ENCODE data around the gene PRTFDC1.
A peak's percentile ranks its signal among the peaks of the same experiment; 100 is the strongest.
"Not testable (repeated sequence)": the region's sequence is repeated elsewhere in the genome, so short reads cannot be mapped to it uniquely, and the experiment has no call there.

PRTFDC1 gene

GRCh38 chr10:24840784-24841183, 111.6 kb downstream of the PRTFDC1 start:
- DNase-seq = no peak

- DNase-seq = not testable (repeated sequence)
These were observed 114.6 kb downstream of the PRTFDC1 start for GRCh38 chr10:24837781-24838180.

GRCh38 chr10:24834869-24835268, 117.5 kb downstream of the PRTFDC1 start:
- DNase-seq = no peak

- DNase-seq = no peak
These were observed 126.4 kb downstream of the PRTFDC1 start for GRCh38 chr10:24826009-24826408.

- no peak for DNase-seq
These were observed 126.9 kb downstream of the PRTFDC1 start for GRCh38 chr10:24825551-24825950.

- DNase-seq = no peak
These were observed 127.9 kb downstream of the PRTFDC1 start for GRCh38 chr10:24824536-24824935.

- no peak for DNase-seq
These were observed 128.3 kb downstream of the PRTFDC1 start for GRCh38 chr10:24824124-24824523.

GRCh38 chr10:24822590-24822989, 129.8 kb downstream of the PRTFDC1 start:
- peak in 1 of 2 experiments; percentile 34 for DNase-seq

GRCh38 chr10:24821986-24822385, 130.4 kb downstream of the PRTFDC1 start:
- DNase-seq = peak in 1 of 2 experiments; percentile 8

GRCh38 chr10:24816868-24817396, 135.5 kb downstream of the PRTFDC1 start:
- DNase-seq = no peak

- no peak for DNase-seq
These were observed 137.7 kb downstream of the PRTFDC1 start for GRCh38 chr10:24814568-24815313.

GRCh38 chr10:24813856-24814255, 138.6 kb downstream of the PRTFDC1 start:
- DNase-seq = no peak

- DNase-seq = no peak
These were observed 146.1 kb downstream of the PRTFDC1 start for GRCh38 chr10:24806262-24806661.

- DNase-seq = no peak
These were observed 147.4 kb downstream of the PRTFDC1 start for GRCh38 chr10:24804956-24805355.

- DNase-seq = no peak
These were observed 148.0 kb downstream of the PRTFDC1 start for GRCh38 chr10:24804392-24804791.

GRCh38 chr10:24802378-24802777, 150.0 kb downstream of the PRTFDC1 start:
- DNase-seq = no peak

- no peak for DNase-seq
These were observed 151.5 kb downstream of the PRTFDC1 start for GRCh38 chr10:24800861-24801260.

Data from stimulated activated CD4-positive, alpha-beta T cell treated with anti-CD3 and anti-CD28 coated beads, Interleukin-4, amount 100 ng/mL, for 4 hours (primary cell).